DMS 273 treated with DMSO at 0.1 percent for 48 hours (cell line): ENCODE results near the gene FOXL1.
"Not testable (repeated sequence)": the region's sequence is repeated elsewhere in the genome, so short reads cannot be mapped to it uniquely, and the experiment has no call there.

ENCODE experiments used
- DNase-seq: peaks from one replicate; lab custom pipeline; 2025; lab: John Stamatoyannopoulos, UW

FOXL1 gene

GRCh38 chr16:86581458-86581857 is 3.1 kb downstream of the FOXL1 start:
- no peak for DNase-seq

GRCh38 chr16:86584071-86584685 is 5.8 kb downstream of the FOXL1 start:
- no peak for DNase-seq

- no peak for DNase-seq
Observed at GRCh38 chr16:86584726-86585721, 6.7 kb downstream of the FOXL1 start.

GRCh38 chr16:86585821-86586611 is 7.7 kb downstream of the FOXL1 start:
- no peak for DNase-seq

- no peak for DNase-seq
Observed at GRCh38 chr16:86587487-86587886, 9.1 kb downstream of the FOXL1 start.

- DNase-seq = not testable (repeated sequence)
Observed at GRCh38 chr16:86587955-86588354, 9.6 kb downstream of the FOXL1 start.

- DNase-seq = no peak
Observed at GRCh38 chr16:86590501-86591144, 12.3 kb downstream of the FOXL1 start.

GRCh38 chr16:86591270-86591669 is 12.9 kb downstream of the FOXL1 start:
- DNase-seq = no peak

- DNase-seq = no peak
Observed at GRCh38 chr16:86593913-86594620, 15.7 kb downstream of the FOXL1 start.

- no peak for DNase-seq
Observed at GRCh38 chr16:86594721-86595120, 16.4 kb downstream of the FOXL1 start.

GRCh38 chr16:86595983-86596605 is 17.7 kb downstream of the FOXL1 start:
- no peak for DNase-seq

- no peak for DNase-seq
Observed at GRCh38 chr16:86597126-86597879, 19.0 kb downstream of the FOXL1 start.

- DNase-seq = no peak
Observed at GRCh38 chr16:86597880-86598606, 19.7 kb downstream of the FOXL1 start.

GRCh38 chr16:86598607-86599565 is 20.5 kb downstream of the FOXL1 start:
- DNase-seq = no peak

- no peak for DNase-seq
Observed at GRCh38 chr16:86601356-86601755, 23.0 kb downstream of the FOXL1 start.

- no peak for DNase-seq
Observed at GRCh38 chr16:86602521-86602920, 24.2 kb downstream of the FOXL1 start.

GRCh38 chr16:86604436-86605193 is 26.3 kb downstream of the FOXL1 start:
- DNase-seq = no peak
